Smooth muscle cell (in vitro differentiated cells): ENCODE data around the gene RXFP4. TPM values are rescaled to one million over a fixed set of nuclear protein-coding genes. Genes with fewer than 3 reads are reported as not detected.

Experiments used
- DNase-seq: peaks from one replicate; lab custom pipeline; 2025; ENCODE audit not compliant: unreplicated experiment; lab: John Stamatoyannopoulos, UW
- H2AFZ ChIP-seq: fragments of 200-600 bp; sonication (generic); 2 replicates; pipeline ENCODE4 v1.6.0; 2016; ENCODE audit warnings: antibody characterized with exemption, low read depth, mild to moderate bottlenecking
- H3F3A ChIP-seq: fragments of 200-600 bp; sonication (generic); 2 replicates; pipeline ENCODE4 v1.6.0; 2017; ENCODE audit warnings: antibody characterized with exemption, low read depth
- H3K27ac ChIP-seq: fragments of 200-600 bp; sonication (generic); 2 replicates; pipeline ENCODE4 v1.5.1; 2016; ENCODE audit warnings: low read depth, mild to moderate bottlenecking
- H3K27me3 ChIP-seq: fragments of 200-600 bp; sonication (generic); 2 replicates; pipeline ENCODE4 v1.6.1; 2016; ENCODE audit warnings: low read depth, mild to moderate bottlenecking
- H3K36me3 ChIP-seq: fragments of 200-600 bp; sonication (generic); 2 replicates; pipeline ENCODE4 v1.5.1; 2016; ENCODE audit warnings: low read depth
- H3K4me1 ChIP-seq: fragments of 200-600 bp; sonication (generic); 2 replicates; pipeline ENCODE4 v1.5.1; 2016; ENCODE audit warnings: low read depth
- H3K4me2 ChIP-seq: fragments of 200-600 bp; sonication (generic); 2 replicates; pipeline ENCODE4 v1.6.0; 2016; ENCODE audit warnings: mild to moderate bottlenecking
- H3K4me3 ChIP-seq: fragments of 200-600 bp; sonication (generic); 2 replicates; pipeline ENCODE4 v1.5.1; 2016; ENCODE audit warnings: mild to moderate bottlenecking
- H3K79me2 ChIP-seq: fragments of 200-600 bp; sonication (generic); 2 replicates; pipeline ENCODE4 v1.6.0; 2016; ENCODE audit warnings: low read depth, mild to moderate bottlenecking
- H3K9ac ChIP-seq: fragments of 200-600 bp; sonication (generic); 2 replicates; pipeline ENCODE4 v1.6.0; 2016; ENCODE audit warnings: low read depth
- H3K9me3 ChIP-seq: fragments of 200-600 bp; sonication (generic); replicated peaks from 2 replicates; pipeline ENCODE4 v1.5.1; 2016; ENCODE audit warnings: low read depth
- H4K20me1 ChIP-seq: fragments of 200-600 bp; sonication (generic); 2 replicates; pipeline ENCODE4 v1.6.0; 2016; ENCODE audit warnings: low read depth
- WGBS: methylation state at CpG from one replicate; pipeline ENCODE4 v1.1.7; 2016; ENCODE audit warnings: low lambda C conversion rate; 5-methylcytosine and 5-hydroxymethylcytosine counted together
- polyA plus RNA-seq: library from polyadenylated mRNA; unstranded; fragments of >200 nt; fragmentation: Nextera tagmentation; extraction: Ambion mirVana; gene quantifications from 2 replicates; pipeline ENCODE4 v1.2.1, GENCODE V29; 2016
- total RNA-seq: library from RNA; depleted of rRNA; stranded (reverse); fragments of >200 nt; gene quantifications from 2 replicates; pipeline ENCODE4 v1.2.3, GENCODE V29; 2014
- TF ChIP-seq, protein P1 (sequence below): fragments of 200-600 bp; sonication (generic); IDR thresholded peaks from 2 replicates; pipeline ENCODE4 v1.5.1; 2017; ENCODE audit warnings: borderline replicate concordance, mild to moderate bottlenecking, antibody characterized with exemption; ENCODE audit not compliant: insufficient read depth, poor library complexity, severe bottlenecking

Gene RXFP4
- total and polyA plus RNA-seq, 2 experiments from 2014 or later: 0.66 TPM; not detected in 1

DNA sequence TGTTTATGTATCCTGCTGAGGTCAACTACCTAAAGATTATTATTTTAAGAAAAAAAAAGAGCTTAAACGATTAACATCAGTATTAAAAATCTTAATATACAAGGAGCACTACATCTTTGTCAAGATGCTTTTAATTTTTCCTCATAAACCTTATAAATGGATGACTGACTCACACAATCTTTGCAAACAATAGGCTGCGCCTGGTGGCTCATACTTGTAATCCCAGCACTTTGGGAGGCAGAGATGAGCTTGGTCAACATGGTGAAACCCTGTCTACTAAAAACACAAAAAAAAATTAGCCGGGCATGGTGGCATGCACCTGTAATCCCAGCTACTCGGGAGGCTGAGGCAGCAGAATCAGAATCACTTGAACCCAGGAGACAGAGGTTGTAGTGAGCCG lies 9.0 kb upstream of the RXFP4 start:
- Histone ChIP-seq H3K9me3 (no peaks in the 10 kb centered on the region), H3K4me1 (peaks cover 30% of the 10 kb centered on the region), H4K20me1 (peaks cover 60% of the 10 kb centered on the region), H3K27ac (peak overlapping the region; percentile 81), H3K27me3 (no peaks in the 10 kb centered on the region), H3K9ac (peak overlapping the region; percentile 96), H2AFZ (no peak overlapping the region), H3K4me3 (peak overlapping the region; percentile 86), H3K79me2 (peaks cover 62% of the 10 kb centered on the region), H3K4me2 (peak overlapping the region; percentile 99), H3K36me3 (peaks cover 3% of the 10 kb centered on the region), H3F3A (peaks cover 9% of the 10 kb centered on the region)
- TF ChIP-seq, protein P1, sequence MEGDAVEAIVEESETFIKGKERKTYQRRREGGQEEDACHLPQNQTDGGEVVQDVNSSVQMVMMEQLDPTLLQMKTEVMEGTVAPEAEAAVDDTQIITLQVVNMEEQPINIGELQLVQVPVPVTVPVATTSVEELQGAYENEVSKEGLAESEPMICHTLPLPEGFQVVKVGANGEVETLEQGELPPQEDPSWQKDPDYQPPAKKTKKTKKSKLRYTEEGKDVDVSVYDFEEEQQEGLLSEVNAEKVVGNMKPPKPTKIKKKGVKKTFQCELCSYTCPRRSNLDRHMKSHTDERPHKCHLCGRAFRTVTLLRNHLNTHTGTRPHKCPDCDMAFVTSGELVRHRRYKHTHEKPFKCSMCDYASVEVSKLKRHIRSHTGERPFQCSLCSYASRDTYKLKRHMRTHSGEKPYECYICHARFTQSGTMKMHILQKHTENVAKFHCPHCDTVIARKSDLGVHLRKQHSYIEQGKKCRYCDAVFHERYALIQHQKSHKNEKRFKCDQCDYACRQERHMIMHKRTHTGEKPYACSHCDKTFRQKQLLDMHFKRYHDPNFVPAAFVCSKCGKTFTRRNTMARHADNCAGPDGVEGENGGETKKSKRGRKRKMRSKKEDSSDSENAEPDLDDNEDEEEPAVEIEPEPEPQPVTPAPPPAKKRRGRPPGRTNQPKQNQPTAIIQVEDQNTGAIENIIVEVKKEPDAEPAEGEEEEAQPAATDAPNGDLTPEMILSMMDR: no peak
- 89% methylated on average over 5 of the region's 5 CpGs for WGBS
- no peak for DNase-seq

DNA sequence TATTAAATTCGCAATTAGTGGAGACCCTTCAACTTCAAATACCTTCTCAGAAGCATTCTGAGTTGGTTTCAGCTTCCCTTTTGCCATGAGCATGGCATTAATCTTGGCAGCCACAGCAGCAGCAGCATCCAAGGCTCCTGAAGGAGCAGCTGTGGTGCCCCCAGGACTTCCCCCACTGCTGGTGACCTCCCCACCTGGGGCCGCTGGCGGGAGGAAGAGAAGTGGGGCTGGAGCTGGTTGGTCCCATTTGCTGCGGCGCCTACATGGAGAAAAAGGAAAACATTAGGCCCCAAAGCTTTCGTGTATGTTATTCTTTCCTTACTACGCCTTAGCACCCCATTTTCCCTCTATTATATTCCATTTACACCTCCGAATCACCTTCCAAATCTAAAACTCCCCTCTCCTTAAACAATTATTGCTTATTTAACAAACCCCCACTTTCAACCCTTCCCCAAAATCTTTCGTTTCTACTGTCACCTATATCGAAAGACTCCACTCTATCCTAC lies 7.8 kb upstream of the RXFP4 start:
- peak overlapping the region; percentile 86 for H3K4me3 ChIP-seq
- peak overlapping the region; percentile 96 for H3K9ac ChIP-seq
- H3K27me3 ChIP-seq: no peaks in the 10 kb centered on the region
- TF ChIP-seq, protein P1: no peak
- DNase-seq: no peak
- no peak overlapping the region for H2AFZ ChIP-seq
- H3K4me1 ChIP-seq: peaks cover 30% of the 10 kb centered on the region
- peaks cover 50% of the 10 kb centered on the region for H4K20me1 ChIP-seq
- H3K27ac ChIP-seq: peak overlapping the region; percentile 81
- 7% methylated on average over 10 of the region's 10 CpGs for WGBS
- peaks cover 9% of the 10 kb centered on the region for H3F3A ChIP-seq
- no peaks in the 10 kb centered on the region for H3K9me3 ChIP-seq
- peak overlapping the region; percentile 99 for H3K4me2 ChIP-seq
- no peaks in the 10 kb centered on the region for H3K36me3 ChIP-seq
- peaks cover 55% of the 10 kb centered on the region for H3K79me2 ChIP-seq

DNA sequence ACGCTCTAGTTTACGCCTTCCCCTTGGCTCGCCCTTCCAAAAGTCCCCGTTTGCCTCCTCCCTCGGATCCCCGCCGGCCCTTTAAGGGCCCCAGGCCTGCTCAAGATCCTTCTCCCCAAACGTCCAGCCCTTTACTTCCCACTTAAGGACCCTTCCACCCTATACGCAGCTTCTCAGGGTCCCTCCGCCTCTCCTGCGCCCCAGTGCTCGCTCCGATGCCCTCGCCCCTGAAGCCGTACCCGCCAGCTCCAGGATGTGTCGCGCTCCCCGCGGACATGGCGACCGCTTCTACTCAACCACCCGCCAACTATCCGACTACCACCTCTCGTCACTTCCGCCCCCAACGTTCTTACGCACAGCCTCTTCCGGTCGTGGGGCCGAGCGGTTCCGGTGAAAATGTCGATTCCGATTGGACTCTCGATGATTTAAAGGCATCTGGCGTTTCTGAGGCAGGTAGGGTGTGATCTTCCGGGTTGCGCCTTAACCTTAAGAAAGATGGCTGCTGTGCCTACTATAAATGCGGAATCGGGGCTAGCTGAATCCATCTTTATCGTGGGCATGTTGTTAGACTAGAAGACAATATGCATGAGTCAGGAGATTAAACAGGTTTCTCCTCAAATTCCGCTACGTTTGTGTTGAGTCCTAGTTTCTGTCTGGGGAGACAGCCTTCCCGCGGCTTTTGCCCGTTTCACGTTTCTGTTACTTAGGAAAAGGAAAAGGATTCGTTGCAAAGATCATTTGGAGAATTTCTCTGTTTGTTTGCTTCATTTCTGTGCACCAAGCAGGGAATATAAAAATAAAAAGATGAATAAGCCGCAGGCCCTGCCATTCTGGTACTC lies 7.1 kb upstream of the RXFP4 start, which contains the start of gene KHDC4:
Gene KHDC4, minus strand, starts transcription at position 317 of the 839 bp plus-strand sequence. Its CDS starts 40 bp downstream, at position 277.
- peak within 1 kb of the TSS; percentile 86 for H3K4me3 ChIP-seq
- peak within 1 kb of the TSS; percentile 96 for H3K9ac ChIP-seq
- peak within 1 kb of the TSS; percentile 56 for H2AFZ ChIP-seq
- peaks cover 48% of the 10 kb centered on the region for H3K79me2 ChIP-seq
- peak within 1 kb of the TSS; percentile 99 for H3K4me2 ChIP-seq
- H3K27ac ChIP-seq: peak within 1 kb of the TSS; percentile 81
- H3K4me1 ChIP-seq: peaks cover 30% of the 10 kb centered on the region
- H3K36me3 ChIP-seq: no peaks in the 10 kb centered on the region
- H4K20me1 ChIP-seq: peaks cover 43% of the 10 kb centered on the region
- DNase-seq: peak; percentile 54
- TF ChIP-seq, protein P1: no peak
- no peaks in the 10 kb centered on the region for H3K9me3 ChIP-seq
- H3K27me3 ChIP-seq: no peaks in the 10 kb centered on the region
- WGBS: 2% methylated on average over 50 of the region's 50 CpGs
- H3F3A ChIP-seq: peaks cover 9% of the 10 kb centered on the region
